HCT116 (cell line): ENCODE measurements around the gene ADARB1. TPM values are rescaled to one million over a fixed set of nuclear protein-coding genes. Genes with fewer than 3 reads are reported as not detected.

Experiments used
- ATAC-seq: fragments of 200-7000 bp; cut with Tn5 transposase; 2 replicates; pipeline ENCODE4 v1.9.1; 2020; ENCODE audit warnings: mild to moderate bottlenecking, moderate library complexity
- BruUV-seq: library from RNA; stranded (reverse); fragments of 400-500 nt; replicated peaks from 2 replicates; lab custom pipeline; 2021; lab: Mats Ljungman, UMichigan
- CTCF ChIA-PET: fragments of 300-600 bp; sonication (Branson Sonifier 250); formaldehyde crosslinking; loops from one replicate; lab custom pipeline; 2021; ENCODE audit warnings: antibody characterized with exemption; lab: Charles Lee
- POLR2A ChIA-PET: fragments of 300-600, 350-600 bp; sonication (Branson Sonifier 250); formaldehyde crosslinking; loops from one replicate; lab custom pipeline; 2021; ENCODE audit warnings: antibody characterized with exemption; lab: Charles Lee
- RAD21 ChIA-PET, 2 experiments: fragments of 300-600 bp; sonication (Branson Sonifier 250); formaldehyde crosslinking; loops; one replicate each; lab custom pipeline; 2023; ENCODE audit warnings: low total read pairs in 2 of 2; ENCODE audit not compliant: uncharacterized antibody in 2 of 2, unreplicated experiment in 2 of 2, low non-redundant PET in 1 of 2; lab: Charles Lee
- DNase-seq: peaks from one replicate; pipeline ENCODE4 v3.0.0-alpha.2; 2010; ENCODE audit warnings: low read depth, low spot score
- H2AFZ ChIP-seq: fragments of 200-600 bp; shearing (Covaris generic), sonication (generic); 2 replicates; pipeline ENCODE4 v1.6.1; 2017; ENCODE audit warnings: low read depth, mixed run types, mixed read lengths, antibody characterized with exemption, low read length; ENCODE audit not compliant: poor library complexity, severe bottlenecking
- H3K27ac ChIP-seq: 2 replicates; pipeline ENCODE4 v1.5.1; 2012; ENCODE audit warnings: low read depth, low read length
- H3K27me3 ChIP-seq: fragments of 200-600 bp; sonication (generic); 2 replicates; pipeline ENCODE4 v1.6.1; 2016; ENCODE audit warnings: mixed run types, low read length, mixed read lengths; ENCODE audit not compliant: insufficient read depth
- H3K36me3 ChIP-seq, 2 experiments: fragments of 200-500 bp in 1 of 2; fragments of 200-600 bp in 1 of 2; sonication (Bioruptor generic) in 1 of 2; sonication (generic) in 1 of 2; 2 replicates each; pipeline versions ENCODE4 v1.5.1 to v1.6.1; 2014 to 2016; ENCODE audit warnings: low read length in 2 of 2, inconsistent platforms in 1 of 2, mixed read lengths in 1 of 2, mixed run types in 1 of 2; ENCODE audit not compliant: insufficient read depth in 2 of 2, control insufficient read depth in 1 of 2
- H3K4me1 ChIP-seq, 2 experiments: fragments of 200-600 bp in 1 of 2; sonication (generic) in 1 of 2; 2 replicates each; pipeline versions ENCODE4 v1.5.1 to v1.6.1; 2012 to 2017; ENCODE audit warnings: low read length in 2 of 2, inconsistent platforms in 1 of 2, mild to moderate bottlenecking in 1 of 2, mixed read lengths in 1 of 2, mixed run types in 1 of 2, moderate library complexity in 1 of 2; ENCODE audit not compliant: insufficient read depth in 2 of 2, control insufficient read depth in 1 of 2
- H3K4me2 ChIP-seq: fragments of 200-600 bp; sonication (generic); 2 replicates; pipeline ENCODE4 v1.6.1; 2017; ENCODE audit warnings: mixed run types, low read length, mixed read lengths
- H3K4me3 ChIP-seq, 2 experiments: fragments of 200-600 bp in 1 of 2; sonication (generic) in 1 of 2; replicated peaks in 1 of 2; 2 replicates each; pipeline ENCODE4 v1.5.1; 2011 to 2016; ENCODE audit warnings: low read length in 2 of 2, control low read depth in 1 of 2, low read depth in 1 of 2, mild to moderate bottlenecking in 1 of 2, mixed read lengths in 1 of 2, mixed run types in 1 of 2
- H3K79me2 ChIP-seq: fragments of 200-600 bp; sonication (generic); 2 replicates; pipeline ENCODE4 v1.6.1; 2017; ENCODE audit warnings: mild to moderate bottlenecking, mixed run types, low read length, moderate library complexity, mixed read lengths; ENCODE audit not compliant: insufficient read depth
- H3K9ac ChIP-seq: fragments of 200-600 bp; sonication (generic); 2 replicates; pipeline ENCODE4 v1.6.1; 2016; ENCODE audit warnings: low read length, mixed read lengths
- H3K9me2 ChIP-seq: fragments of 200-600 bp; sonication (generic), shearing (Covaris generic); 2 replicates; pipeline ENCODE4 v1.6.1; 2017; ENCODE audit warnings: mixed run types, mild to moderate bottlenecking, moderate library complexity; ENCODE audit not compliant: insufficient read depth
- H3K9me3 ChIP-seq, 2 experiments: fragments of 200-500 bp in 1 of 2; fragments of 200-600 bp in 1 of 2; sonication (Bioruptor generic) in 1 of 2; sonication (generic) in 1 of 2; 2 replicates each; pipeline ENCODE4 v1.6.1; 2014 to 2017; ENCODE audit warnings: low read length in 2 of 2, mixed read lengths in 2 of 2, inconsistent platforms in 1 of 2, low read depth in 1 of 2, mild to moderate bottlenecking in 1 of 2, mixed run types in 1 of 2, moderate library complexity in 1 of 2; ENCODE audit not compliant: control insufficient read depth in 1 of 2, insufficient read depth in 1 of 2
- H4K20me1 ChIP-seq: fragments of 200-600 bp; sonication (generic), shearing (Covaris generic); 2 replicates; pipeline ENCODE4 v1.6.1; 2017; ENCODE audit warnings: mixed run types, mild to moderate bottlenecking, moderate library complexity; ENCODE audit not compliant: insufficient read depth
- CEBPB ChIP-seq: IDR thresholded peaks from 2 replicates; pipeline ENCODE4 v1.6.1; 2012; ENCODE audit warnings: low read depth
- EZH2 ChIP-seq: fragments of 200-600 bp; sonication (generic); IDR thresholded peaks from 2 replicates; pipeline ENCODE4 v1.6.1; 2017; ENCODE audit warnings: antibody characterized with exemption, mixed run types
- EZH2phosphoT487 ChIP-seq: fragments of 200-600 bp; IDR thresholded peaks from 2 replicates; pipeline ENCODE4 v1.6.1; 2018; ENCODE audit warnings: antibody characterized with exemption, borderline replicate concordance
- FOSL1 ChIP-seq: IDR thresholded peaks from 2 replicates; pipeline ENCODE4 v1.6.1; 2012; ENCODE audit warnings: low read depth
- POLR2AphosphoS5 ChIP-seq: IDR thresholded peaks from 2 replicates; pipeline ENCODE4 v1.6.1; 2011; ENCODE audit warnings: mild to moderate bottlenecking, low read depth, low read length, moderate library complexity
- SP1 ChIP-seq: IDR thresholded peaks from 2 replicates; pipeline ENCODE4 v1.6.1; 2012; ENCODE audit warnings: low read depth
- TCF7L2 ChIP-seq: IDR thresholded peaks from 2 replicates; pipeline ENCODE4 v1.7.0; 2011; ENCODE audit warnings: borderline replicate concordance, inconsistent platforms; ENCODE audit not compliant: insufficient read depth, insufficient read length; ENCODE audit errors: extremely low read depth
- YY1 ChIP-seq: IDR thresholded peaks from 2 replicates; pipeline ENCODE4 v1.6.1; 2011; ENCODE audit warnings: low read length, low read depth, moderate library complexity, mild to moderate bottlenecking; ENCODE audit not compliant: insufficient replicate concordance; ENCODE audit errors: extremely low read depth
- intact Hi-C: fragments of 100-400 bp; cut with micrococcal nuclease; formaldehyde crosslinking; loops from 2 replicates; pipeline ENCODE4 v1.10.0; 2022
- total RNA-seq: library from RNA; stranded (reverse); gene quantifications from one replicate; pipeline ENCODE4 v1.2.1, GENCODE V29; 2021; ENCODE audit not compliant: unreplicated experiment
- TF ChIP-seq, protein P1 (sequence below): IDR thresholded peaks from 2 replicates; pipeline ENCODE4 v1.6.1; 2011; ENCODE audit warnings: mild to moderate bottlenecking, low read length, moderate library complexity; ENCODE audit not compliant: insufficient replicate concordance; ENCODE audit errors: extremely low read depth
- TF ChIP-seq, protein P2 (sequence below): IDR thresholded peaks from 2 replicates; pipeline ENCODE4 v1.6.1; 2012
- TF ChIP-seq, protein P3 (sequence below), 3 experiments: fragments of 200-600 bp in 1 of 3; sonication (generic) in 1 of 3; IDR thresholded peaks in 2 of 3; conservative IDR thresholded peaks in 1 of 3; 2 replicates each; pipeline ENCODE4 v1.5.1; 2012 to 2017; ENCODE audit warnings: low read depth in 2 of 3, low read length in 2 of 3, antibody characterized with exemption in 1 of 3, borderline replicate concordance in 1 of 3, control low read depth in 1 of 3, mild to moderate bottlenecking in 1 of 3, mixed read lengths in 1 of 3, mixed run types in 1 of 3, moderate library complexity in 1 of 3; ENCODE audit not compliant: insufficient read depth in 1 of 3
- TF ChIP-seq, protein P4 (sequence below): IDR thresholded peaks from 2 replicates; pipeline ENCODE4 v1.6.1; 2012

ADARB1 gene
- total RNA-seq, 1 experiment from 2014 or later = 13.5 TPM

DNA sequence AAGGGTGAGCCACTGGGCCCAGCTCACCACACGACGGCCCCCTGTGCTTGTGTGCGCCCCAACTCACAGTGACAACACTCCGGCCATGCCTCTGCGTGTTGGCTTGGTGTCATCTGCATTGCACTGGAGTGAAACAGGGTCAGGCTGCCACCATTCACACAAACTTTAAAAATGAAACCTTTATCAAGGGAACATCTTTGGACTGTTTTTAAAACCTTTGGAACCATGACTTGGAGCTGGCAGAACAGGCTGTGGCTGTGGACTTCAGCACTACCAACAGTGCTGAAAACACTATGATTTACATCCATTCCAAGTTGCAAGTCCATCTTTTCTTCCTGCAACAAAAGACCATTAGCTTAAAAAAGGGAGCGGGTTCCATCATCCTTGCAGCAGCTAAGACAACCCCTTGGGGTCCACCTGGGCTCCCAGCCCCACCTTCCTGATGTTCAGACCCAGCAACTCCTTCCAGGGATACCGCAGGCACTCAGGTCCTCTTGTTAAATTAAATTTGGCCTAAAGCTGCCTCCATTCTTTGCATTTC lies 187.7 kb downstream of the ADARB1 start (continued):
- TF ChIP-seq, protein P1, sequence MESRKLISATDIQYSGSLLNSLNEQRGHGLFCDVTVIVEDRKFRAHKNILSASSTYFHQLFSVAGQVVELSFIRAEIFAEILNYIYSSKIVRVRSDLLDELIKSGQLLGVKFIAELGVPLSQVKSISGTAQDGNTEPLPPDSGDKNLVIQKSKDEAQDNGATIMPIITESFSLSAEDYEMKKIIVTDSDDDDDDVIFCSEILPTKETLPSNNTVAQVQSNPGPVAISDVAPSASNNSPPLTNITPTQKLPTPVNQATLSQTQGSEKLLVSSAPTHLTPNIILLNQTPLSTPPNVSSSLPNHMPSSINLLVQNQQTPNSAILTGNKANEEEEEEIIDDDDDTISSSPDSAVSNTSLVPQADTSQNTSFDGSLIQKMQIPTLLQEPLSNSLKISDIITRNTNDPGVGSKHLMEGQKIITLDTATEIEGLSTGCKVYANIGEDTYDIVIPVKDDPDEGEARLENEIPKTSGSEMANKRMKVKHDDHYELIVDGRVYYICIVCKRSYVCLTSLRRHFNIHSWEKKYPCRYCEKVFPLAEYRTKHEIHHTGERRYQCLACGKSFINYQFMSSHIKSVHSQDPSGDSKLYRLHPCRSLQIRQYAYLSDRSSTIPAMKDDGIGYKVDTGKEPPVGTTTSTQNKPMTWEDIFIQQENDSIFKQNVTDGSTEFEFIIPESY = no peak
- TF ChIP-seq, protein P2, sequence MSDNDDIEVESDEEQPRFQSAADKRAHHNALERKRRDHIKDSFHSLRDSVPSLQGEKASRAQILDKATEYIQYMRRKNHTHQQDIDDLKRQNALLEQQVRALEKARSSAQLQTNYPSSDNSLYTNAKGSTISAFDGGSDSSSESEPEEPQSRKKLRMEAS = no peak
- TF ChIP-seq, protein P3, sequence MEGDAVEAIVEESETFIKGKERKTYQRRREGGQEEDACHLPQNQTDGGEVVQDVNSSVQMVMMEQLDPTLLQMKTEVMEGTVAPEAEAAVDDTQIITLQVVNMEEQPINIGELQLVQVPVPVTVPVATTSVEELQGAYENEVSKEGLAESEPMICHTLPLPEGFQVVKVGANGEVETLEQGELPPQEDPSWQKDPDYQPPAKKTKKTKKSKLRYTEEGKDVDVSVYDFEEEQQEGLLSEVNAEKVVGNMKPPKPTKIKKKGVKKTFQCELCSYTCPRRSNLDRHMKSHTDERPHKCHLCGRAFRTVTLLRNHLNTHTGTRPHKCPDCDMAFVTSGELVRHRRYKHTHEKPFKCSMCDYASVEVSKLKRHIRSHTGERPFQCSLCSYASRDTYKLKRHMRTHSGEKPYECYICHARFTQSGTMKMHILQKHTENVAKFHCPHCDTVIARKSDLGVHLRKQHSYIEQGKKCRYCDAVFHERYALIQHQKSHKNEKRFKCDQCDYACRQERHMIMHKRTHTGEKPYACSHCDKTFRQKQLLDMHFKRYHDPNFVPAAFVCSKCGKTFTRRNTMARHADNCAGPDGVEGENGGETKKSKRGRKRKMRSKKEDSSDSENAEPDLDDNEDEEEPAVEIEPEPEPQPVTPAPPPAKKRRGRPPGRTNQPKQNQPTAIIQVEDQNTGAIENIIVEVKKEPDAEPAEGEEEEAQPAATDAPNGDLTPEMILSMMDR (IDR thresholded peaks at IDR 0.05 in 2 of 3, conservative IDR thresholded peaks at IDR 0.05 in 1 of 3; ENCODE audit: borderline replicate concordance in 1 of 3, insufficient read depth in 1 of 3, low read depth in 2 of 3, low read length in 2 of 3) = no peak
- no peak for TF ChIP-seq SP1
- no peak for TF ChIP-seq EZH2
- TF ChIP-seq TCF7L2 = no peak

DNA sequence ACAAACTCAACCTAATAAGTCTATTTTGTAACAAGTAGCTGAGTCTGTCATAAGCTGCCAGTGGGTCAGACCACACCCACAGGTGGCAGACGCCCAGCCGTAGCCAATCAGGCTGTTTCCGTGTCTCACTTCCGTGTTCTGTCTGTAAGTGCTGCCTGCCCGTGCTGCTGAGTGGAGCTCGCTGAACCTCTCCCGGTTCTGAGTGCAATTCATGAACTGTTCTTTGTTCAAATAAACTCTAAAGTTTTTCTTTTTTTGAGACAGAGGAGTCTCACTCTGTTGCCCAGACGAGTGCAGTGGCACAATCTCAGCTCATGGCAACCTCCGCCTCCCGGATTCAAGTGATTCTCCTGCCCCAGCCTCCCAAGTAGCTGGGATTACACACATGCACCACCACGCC lies 188.2 kb downstream of the ADARB1 start:
- POLR2A ChIA-PET = no interaction called here
- H3K27ac ChIP-seq = no peak overlapping the region
- H3K9ac ChIP-seq = no peak overlapping the region
- intact Hi-C loops = no loop called here
- H2AFZ ChIP-seq = no peak overlapping the region
- TF ChIP-seq YY1 (no peak), POLR2AphosphoS5 (no peak), EZH2phosphoT487 (no peak), CEBPB (no peak), FOSL1 (no peak), TCF7L2 (no peak)
- TF ChIP-seq, protein P4, sequence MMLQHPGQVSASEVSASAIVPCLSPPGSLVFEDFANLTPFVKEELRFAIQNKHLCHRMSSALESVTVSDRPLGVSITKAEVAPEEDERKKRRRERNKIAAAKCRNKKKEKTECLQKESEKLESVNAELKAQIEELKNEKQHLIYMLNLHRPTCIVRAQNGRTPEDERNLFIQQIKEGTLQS = no peak
- TF ChIP-seq, protein P2 = no peak
- H3K9me3 ChIP-seq = no peaks in the 10 kb centered on the region
- no peak for DNase-seq
- H3K27me3 ChIP-seq = no peaks in the 10 kb centered on the region
- H3K4me2 ChIP-seq = no peak overlapping the region
- H3K4me1 ChIP-seq = no peaks in the 10 kb centered on the region
- no peaks in the 10 kb centered on the region for H4K20me1 ChIP-seq
- ATAC-seq = no peak
- no peaks in the 10 kb centered on the region for H3K9me2 ChIP-seq
- CTCF ChIA-PET = no interaction called here
- RAD21 ChIA-PET = no interaction called here
- H3K36me3 ChIP-seq = peaks cover 4 to 9% of the 10 kb centered on the region in 2 experiments; a peak in 2 of 4 replicates
- no peak overlapping the region for H3K4me3 ChIP-seq
- no TSS peak for BruUV-seq
- no peaks in the 10 kb centered on the region for H3K79me2 ChIP-seq
